ENCODE measurements around the gene DEGS2.
"Not testable (repeated sequence)": the region's sequence is repeated elsewhere in the genome, so short reads cannot be mapped to it uniquely, and the experiment has no call there.

DEGS2 gene

GRCh38 chr14:100159094-100159864 is at the start of gene DEGS2:
Gene DEGS2, minus strand, starts transcription at chr14:100159645. Its CDS starts 58 bp downstream, at chr14:100159587.
- DNase-seq (ENCODE audit: extremely low read depth in 1 of 2, low read depth in 1 of 2) = no peak

GRCh38 chr14:100208136-100208535 is 48.7 kb upstream of the DEGS2 start:
- not testable (repeated sequence) for DNase-seq (ENCODE audit: extremely low read depth in 1 of 2, low read depth in 1 of 2)

GRCh38 chr14:100207588-100207987 is 48.1 kb upstream of the DEGS2 start:
- DNase-seq (ENCODE audit: extremely low read depth in 1 of 2, low read depth in 1 of 2) = not testable (repeated sequence)

- not testable (repeated sequence) for DNase-seq (ENCODE audit: extremely low read depth in 1 of 2, low read depth in 1 of 2)
Measured at GRCh38 chr14:100204835-100205167, 45.4 kb upstream of the DEGS2 start.

- no peak for DNase-seq (ENCODE audit: extremely low read depth in 1 of 2, low read depth in 1 of 2)
Measured at GRCh38 chr14:100203962-100204834, 44.8 kb upstream of the DEGS2 start.

GRCh38 chr14:100203146-100203545 is 43.7 kb upstream of the DEGS2 start:
- DNase-seq (ENCODE audit: extremely low read depth in 1 of 2, low read depth in 1 of 2) = no peak

- DNase-seq (ENCODE audit: extremely low read depth in 1 of 2, low read depth in 1 of 2) = no peak
Measured at GRCh38 chr14:100202712-100203111, 43.3 kb upstream of the DEGS2 start.

- no peak for DNase-seq (ENCODE audit: extremely low read depth in 1 of 2, low read depth in 1 of 2)
Measured at GRCh38 chr14:100201701-100202100, 42.3 kb upstream of the DEGS2 start.

GRCh38 chr14:100200311-100200710 is 40.9 kb upstream of the DEGS2 start:
- DNase-seq (ENCODE audit: extremely low read depth in 1 of 2, low read depth in 1 of 2) = no peak

- DNase-seq (ENCODE audit: extremely low read depth in 1 of 2, low read depth in 1 of 2) = no peak
Measured at GRCh38 chr14:100199240-100199860, 39.9 kb upstream of the DEGS2 start.

GRCh38 chr14:100193417-100194357 is 34.2 kb upstream of the DEGS2 start:
- no peak for DNase-seq (ENCODE audit: extremely low read depth in 1 of 2, low read depth in 1 of 2)

- DNase-seq (ENCODE audit: extremely low read depth in 1 of 2, low read depth in 1 of 2) = peak; percentile 99
Measured at GRCh38 chr14:100192672-100193416, 33.4 kb upstream of the DEGS2 start.

- DNase-seq (ENCODE audit: extremely low read depth in 1 of 2, low read depth in 1 of 2) = no peak
Measured at GRCh38 chr14:100192250-100192671, 32.8 kb upstream of the DEGS2 start.

GRCh38 chr14:100191584-100192249 is 32.3 kb upstream of the DEGS2 start:
- no peak for DNase-seq (ENCODE audit: extremely low read depth in 1 of 2, low read depth in 1 of 2)

GRCh38 chr14:100190126-100190525 is 30.7 kb upstream of the DEGS2 start:
- DNase-seq (ENCODE audit: extremely low read depth in 1 of 2, low read depth in 1 of 2) = no peak

- DNase-seq (ENCODE audit: extremely low read depth in 1 of 2, low read depth in 1 of 2) = no peak
Measured at GRCh38 chr14:100188392-100189030, 29.1 kb upstream of the DEGS2 start.

GRCh38 chr14:100187247-100187833 is 27.9 kb upstream of the DEGS2 start:
- no peak for DNase-seq (ENCODE audit: extremely low read depth in 1 of 2, low read depth in 1 of 2)

- not testable (repeated sequence) for DNase-seq (ENCODE audit: extremely low read depth in 1 of 2, low read depth in 1 of 2)
Measured at GRCh38 chr14:100181876-100182551, 22.6 kb upstream of the DEGS2 start.

Data from stimulated activated CD8-positive, alpha-beta memory T cell treated with anti-CD3 and anti-CD28 coated beads, Interleukin-7, amount 100 ng/mL, for 48 hours (primary cell).